ENCODE measurements around the gene TCAF1. TPM values are rescaled to one million over a fixed set of nuclear protein-coding genes. Genes with fewer than 3 reads are reported as not detected.
"Not testable (repeated sequence)": the region's sequence is repeated elsewhere in the genome, so short reads cannot be mapped to it uniquely, and the experiment has no call there.

Gene TCAF1
- total RNA-seq, 2 donors from 2014 or later: 67.7 to 123 TPM

- not testable (repeated sequence) for H3K4me1 ChIP-seq (ENCODE audit: control insufficient read depth, insufficient read depth, low read length); H3K27ac ChIP-seq (ENCODE audit: low read depth, low read length); H3K9me3 Mint-ChIP-seq; H3K27me3 Mint-ChIP-seq (ENCODE audit: insufficient read depth); H3K9ac ChIP-seq (ENCODE audit: extremely low read depth, low read length, poor library complexity, severe bottlenecking); H3K9me3 ChIP-seq (ENCODE audit: control insufficient read depth, low read length); H3K36me3 Mint-ChIP-seq (ENCODE audit: low read depth); H3K36me3 ChIP-seq (ENCODE audit: control insufficient read depth, insufficient read depth, low read length); H3K4me3 ChIP-seq (ENCODE audit: low read length); DNase-seq; H3K27ac Mint-ChIP-seq; H3K4me1 Mint-ChIP-seq; H3K27me3 ChIP-seq (ENCODE audit: control insufficient read depth, insufficient read depth, low read length, poor library complexity, severe bottlenecking); H3K4me3 Mint-ChIP-seq
- WGBS, 2 experiments (ENCODE audit: insufficient coverage in 1 of 2, insufficient read length in 1 of 2): no CpG with 5 or more reads among the region's 2 CpGs
Observed at GRCh38 chr7:143857994-143858393, 44.0 kb downstream of the TCAF1 start.

GRCh38 chr7:143855443-143855842, 46.5 kb downstream of the TCAF1 start:
- WGBS, 2 experiments (ENCODE audit: insufficient coverage in 1 of 2, insufficient read length in 1 of 2): no CpG with 5 or more reads among the region's 1 CpG
- not testable (repeated sequence) for H3K4me1 ChIP-seq (ENCODE audit: control insufficient read depth, insufficient read depth, low read length); H3K27me3 Mint-ChIP-seq (ENCODE audit: insufficient read depth); H3K36me3 Mint-ChIP-seq (ENCODE audit: low read depth); H3K36me3 ChIP-seq (ENCODE audit: control insufficient read depth, insufficient read depth, low read length); H3K4me3 ChIP-seq (ENCODE audit: low read length); H3K9me3 Mint-ChIP-seq; H3K27ac ChIP-seq (ENCODE audit: low read depth, low read length); H3K27ac Mint-ChIP-seq; H3K9ac ChIP-seq (ENCODE audit: extremely low read depth, low read length, poor library complexity, severe bottlenecking); H3K4me3 Mint-ChIP-seq; DNase-seq; H3K4me1 Mint-ChIP-seq; H3K27me3 ChIP-seq (ENCODE audit: control insufficient read depth, insufficient read depth, low read length, poor library complexity, severe bottlenecking); H3K9me3 ChIP-seq (ENCODE audit: control insufficient read depth, low read length)

DNA sequence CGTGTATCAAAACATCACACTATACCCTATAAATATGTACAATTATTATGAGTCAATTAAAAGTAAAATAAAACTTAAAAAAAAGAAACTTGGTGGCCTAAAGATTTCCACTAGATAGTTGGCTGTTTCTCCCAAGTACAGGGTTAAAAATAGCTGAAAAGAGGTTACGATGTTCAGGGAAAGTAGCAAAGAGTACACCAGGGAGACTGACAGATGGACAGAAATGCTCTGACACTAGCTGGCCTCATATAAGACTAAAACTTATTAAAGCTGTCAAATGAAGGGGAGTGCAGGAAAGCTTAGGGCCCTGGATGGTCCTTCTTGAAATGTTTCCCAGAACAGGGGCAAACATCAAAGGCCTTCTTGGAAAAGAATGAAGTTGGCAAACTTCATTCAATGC, 51.3 kb downstream of the TCAF1 start:
- H3K27ac Mint-ChIP-seq: no peak overlapping the region
- WGBS, 2 experiments (ENCODE audit: insufficient coverage in 1 of 2, insufficient read length in 1 of 2): 89 to 93% methylated on average over 1 of the region's 2 CpGs
- no peak overlapping the region for H3K27ac ChIP-seq (ENCODE audit: low read depth, low read length)
- no peak for DNase-seq
- no peaks in the 10 kb centered on the region for H3K36me3 ChIP-seq (ENCODE audit: control insufficient read depth, insufficient read depth, low read length)
- H3K4me3 ChIP-seq (ENCODE audit: low read length): no peak overlapping the region
- no peak overlapping the region for H3K4me3 Mint-ChIP-seq
- H3K27me3 Mint-ChIP-seq (ENCODE audit: insufficient read depth): no peaks in the 10 kb centered on the region
- H3K4me1 ChIP-seq (ENCODE audit: control insufficient read depth, insufficient read depth, low read length): no peaks in the 10 kb centered on the region
- H3K27me3 ChIP-seq (ENCODE audit: control insufficient read depth, insufficient read depth, low read length, poor library complexity, severe bottlenecking): no peaks in the 10 kb centered on the region
- H3K4me1 Mint-ChIP-seq: no peaks in the 10 kb centered on the region
- H3K9me3 Mint-ChIP-seq: no peaks in the 10 kb centered on the region
- no peak overlapping the region for H3K9ac ChIP-seq (ENCODE audit: extremely low read depth, low read length, poor library complexity, severe bottlenecking)
- no peaks in the 10 kb centered on the region for H3K9me3 ChIP-seq (ENCODE audit: control insufficient read depth, low read length)
- TF ChIP-seq, protein P1, sequence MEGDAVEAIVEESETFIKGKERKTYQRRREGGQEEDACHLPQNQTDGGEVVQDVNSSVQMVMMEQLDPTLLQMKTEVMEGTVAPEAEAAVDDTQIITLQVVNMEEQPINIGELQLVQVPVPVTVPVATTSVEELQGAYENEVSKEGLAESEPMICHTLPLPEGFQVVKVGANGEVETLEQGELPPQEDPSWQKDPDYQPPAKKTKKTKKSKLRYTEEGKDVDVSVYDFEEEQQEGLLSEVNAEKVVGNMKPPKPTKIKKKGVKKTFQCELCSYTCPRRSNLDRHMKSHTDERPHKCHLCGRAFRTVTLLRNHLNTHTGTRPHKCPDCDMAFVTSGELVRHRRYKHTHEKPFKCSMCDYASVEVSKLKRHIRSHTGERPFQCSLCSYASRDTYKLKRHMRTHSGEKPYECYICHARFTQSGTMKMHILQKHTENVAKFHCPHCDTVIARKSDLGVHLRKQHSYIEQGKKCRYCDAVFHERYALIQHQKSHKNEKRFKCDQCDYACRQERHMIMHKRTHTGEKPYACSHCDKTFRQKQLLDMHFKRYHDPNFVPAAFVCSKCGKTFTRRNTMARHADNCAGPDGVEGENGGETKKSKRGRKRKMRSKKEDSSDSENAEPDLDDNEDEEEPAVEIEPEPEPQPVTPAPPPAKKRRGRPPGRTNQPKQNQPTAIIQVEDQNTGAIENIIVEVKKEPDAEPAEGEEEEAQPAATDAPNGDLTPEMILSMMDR (conservative IDR thresholded peaks at IDR 0.05): no peak
- no peaks in the 10 kb centered on the region for H3K36me3 Mint-ChIP-seq (ENCODE audit: low read depth)

DNA sequence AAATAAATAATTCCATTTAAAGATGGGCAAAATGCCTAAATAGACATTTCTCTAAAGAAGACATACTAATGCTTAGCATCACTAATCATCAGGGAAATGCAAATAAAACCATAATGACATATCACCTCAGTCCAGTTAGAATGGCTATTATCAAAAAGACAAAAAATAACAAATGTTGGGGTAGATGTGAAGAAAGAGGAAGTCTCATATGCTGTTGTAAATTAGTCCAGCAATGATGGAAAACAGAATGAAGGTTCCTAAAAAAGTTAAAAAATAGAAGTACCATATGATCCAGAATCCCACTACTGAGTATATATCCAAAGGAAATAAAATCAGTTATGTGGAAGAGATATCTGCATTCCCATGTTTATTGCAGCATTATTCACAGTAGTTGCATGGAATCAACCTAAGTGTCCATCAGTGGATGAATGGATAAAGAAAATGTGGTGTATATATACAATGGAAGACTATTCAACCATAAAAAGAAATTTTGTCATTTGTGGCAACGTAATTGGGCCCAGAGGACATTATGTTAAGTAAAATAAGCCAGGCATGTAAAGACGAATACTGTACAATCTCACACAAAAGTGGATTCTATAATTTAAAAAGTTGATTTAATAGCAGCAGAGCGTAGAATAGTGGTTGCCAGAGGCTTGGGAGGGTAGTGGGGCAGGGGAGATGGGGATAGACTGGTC, 52.0 kb downstream of the TCAF1 start:
- no peak overlapping the region for H3K27ac Mint-ChIP-seq
- Histone ChIP-seq H3K9me3 (ENCODE audit: control insufficient read depth, low read length) (no peaks in the 10 kb centered on the region), H3K4me1 (ENCODE audit: control insufficient read depth, insufficient read depth, low read length) (no peaks in the 10 kb centered on the region), H3K27ac (ENCODE audit: low read depth, low read length) (no peak overlapping the region), H3K9ac (ENCODE audit: extremely low read depth, low read length, poor library complexity, severe bottlenecking) (no peak overlapping the region), H3K27me3 (ENCODE audit: control insufficient read depth, insufficient read depth, low read length, poor library complexity, severe bottlenecking) (no peaks in the 10 kb centered on the region), H3K4me3 (ENCODE audit: low read length) (no peak overlapping the region), H3K36me3 (ENCODE audit: control insufficient read depth, insufficient read depth, low read length) (no peaks in the 10 kb centered on the region)
- no peaks in the 10 kb centered on the region for H3K4me1 Mint-ChIP-seq
- H3K9me3 Mint-ChIP-seq: no peaks in the 10 kb centered on the region
- H3K36me3 Mint-ChIP-seq (ENCODE audit: low read depth): no peaks in the 10 kb centered on the region
- no peaks in the 10 kb centered on the region for H3K27me3 Mint-ChIP-seq (ENCODE audit: insufficient read depth)
- DNase-seq: peak; percentile 29
- TF ChIP-seq, protein P1 (conservative IDR thresholded peaks at IDR 0.05): no peak
- H3K4me3 Mint-ChIP-seq: no peak overlapping the region
- 60 to 89% methylated on average over 1 to 3 of the region's 3 CpGs for WGBS, 2 experiments (ENCODE audit: insufficient coverage in 1 of 2, insufficient read length in 1 of 2)

Measured in endodermal cell (in vitro differentiated cells).